Lower leg skin (tissue), 3 donors: ENCODE data around the gene CDC14A.

Experiments used
- CTCF ChIP-seq, 3 donors: fragments of 450-650 bp; IDR thresholded peaks; one replicate each; pipeline ENCODE4 v1.5.1; 2016; ENCODE audit warnings: antibody characterized with exemption in 3 of 3, mild to moderate bottlenecking in 3 of 3, moderate library complexity in 2 of 3
- POLR2A ChIP-seq, 2 donors: fragments of 450-650 bp; IDR thresholded peaks; one replicate each; pipeline ENCODE4 v1.6.1; 2016 to 2017; ENCODE audit warnings: antibody characterized with exemption in 2 of 2, mild to moderate bottlenecking in 1 of 2, moderate library complexity in 1 of 2

- TF ChIP-seq CTCF (IDR thresholded peaks at IDR 0.05) (no peak), POLR2A (IDR thresholded peaks at IDR 0.05) (no peak)
Observed at GRCh38 chr1:100347009-100347966, 5.0 kb upstream of the CDC14A start.
